NCI-H1092 (cell line): Measurements from ENCODE around the gene CIDEB.
"Not testable (repeated sequence)": the region's sequence is repeated elsewhere in the genome, so short reads cannot be mapped to it uniquely, and the experiment has no call there.

ENCODE experiments used
- DNase-seq: peaks from one replicate; lab custom pipeline; 2025; lab: John Stamatoyannopoulos, UW

CIDEB gene

GRCh38 chr14:24332268-24332993, 24.7 kb upstream of the CIDEB start:
- DNase-seq, result peak; percentile 27

- no peak for DNase-seq
Observed at GRCh38 chr14:24331731-24332267, 24.0 kb upstream of the CIDEB start.

DNA sequence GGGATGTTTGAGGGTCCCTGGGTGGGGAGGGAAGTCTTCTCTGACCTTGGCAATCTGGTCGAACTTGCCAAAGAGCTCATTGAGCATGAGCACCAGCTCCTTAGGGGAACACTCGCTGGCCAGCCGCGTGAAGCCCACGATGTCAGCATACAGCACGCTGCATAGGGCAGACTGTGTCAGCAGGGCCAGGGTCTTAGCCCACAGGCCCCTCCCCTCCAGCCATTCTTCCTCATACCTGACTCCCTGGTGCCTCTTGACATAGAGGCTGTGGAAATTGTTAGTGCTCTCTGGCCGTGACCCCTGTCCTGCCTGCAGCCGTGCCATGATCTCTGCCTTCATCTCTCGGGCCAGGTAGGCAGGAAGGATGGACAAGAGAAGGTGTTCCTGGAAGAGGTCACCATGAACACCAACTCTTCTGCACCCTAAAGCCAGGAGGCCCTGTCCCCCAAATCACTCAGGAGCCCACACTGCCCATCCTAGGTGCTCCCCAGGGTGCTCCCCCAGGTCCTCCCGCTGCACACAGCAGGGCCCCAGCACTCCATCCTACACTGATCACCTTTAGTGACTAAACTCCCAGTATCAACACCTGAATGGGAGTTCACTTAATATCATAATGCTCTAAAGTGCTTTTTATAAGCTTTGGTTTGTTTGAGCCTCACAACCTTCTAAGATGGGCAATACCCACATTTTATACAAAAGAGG, 23.3 kb upstream of the CIDEB start:
- DNase-seq, result no peak

GRCh38 chr14:24329736-24330135, 22.0 kb upstream of the CIDEB start:
- DNase-seq, result no peak

GRCh38 chr14:24329073-24329663, 21.4 kb upstream of the CIDEB start:
- DNase-seq, result no peak

DNA sequence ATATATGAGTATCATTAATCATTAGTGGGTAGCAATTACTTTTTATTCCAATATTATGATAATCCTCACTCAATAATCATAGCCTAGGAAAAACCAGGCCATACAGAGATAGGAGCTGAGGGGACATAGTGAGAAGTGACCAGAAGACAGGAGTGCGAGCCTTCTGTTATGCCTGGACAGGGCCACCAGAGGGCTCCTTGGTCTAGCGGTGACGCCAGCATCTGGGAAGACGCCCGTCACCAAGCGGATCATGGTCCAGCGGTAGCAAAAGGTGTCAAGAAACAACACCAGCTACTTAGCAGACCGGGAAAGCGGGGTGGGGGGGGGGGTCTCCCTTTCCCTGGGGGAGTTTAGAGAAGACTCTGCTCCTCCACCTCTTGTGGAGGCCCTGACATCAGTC, 20.1 kb upstream of the CIDEB start:
- not testable (repeated sequence) for DNase-seq

DNA sequence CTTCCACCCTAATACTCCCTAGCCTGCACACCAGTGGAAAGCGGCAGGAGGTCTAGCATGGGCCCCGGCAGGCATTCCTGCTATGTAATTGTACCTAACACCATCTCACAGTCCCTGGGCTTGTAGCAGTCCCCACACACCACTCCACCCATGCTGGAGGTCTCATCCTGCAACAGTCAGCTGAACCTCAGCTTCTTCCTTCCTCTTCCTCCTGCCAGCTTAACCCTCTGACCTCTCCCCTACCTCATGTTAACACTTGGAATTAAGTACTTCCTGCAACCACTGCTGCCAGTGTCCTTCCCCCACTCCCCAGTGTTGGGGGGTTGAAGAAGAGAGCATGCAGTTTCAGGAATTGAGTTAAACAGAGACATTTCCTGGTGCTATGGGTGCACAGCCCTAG, 19.5 kb upstream of the CIDEB start:
- no peak for DNase-seq

DNA sequence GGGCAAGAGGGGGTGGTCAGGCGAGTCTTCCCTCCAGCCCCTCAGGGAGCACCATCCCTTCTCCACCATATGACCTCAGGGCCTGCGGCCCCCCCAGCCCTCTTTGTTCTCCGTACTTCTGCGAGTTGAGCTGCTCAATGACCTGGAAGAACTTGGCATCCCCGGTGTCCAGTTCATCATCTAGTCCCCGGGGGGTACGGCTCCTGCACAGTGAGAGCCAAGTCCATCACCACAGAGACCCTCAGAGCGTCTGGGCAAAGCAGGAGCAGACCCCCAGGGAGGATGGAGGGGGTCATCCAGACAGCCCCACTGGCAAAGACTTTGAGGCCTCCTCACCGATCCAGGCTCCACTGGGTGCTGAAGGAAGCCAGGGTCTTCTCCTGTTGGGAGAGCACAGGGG, 18.2 kb upstream of the CIDEB start:
- DNase-seq, result no peak

- DNase-seq, result no peak
Observed at GRCh38 chr14:24325041-24325530, 17.3 kb upstream of the CIDEB start.

GRCh38 chr14:24324024-24324423, 16.2 kb upstream of the CIDEB start:
- no peak for DNase-seq

GRCh38 chr14:24323341-24323740, 15.6 kb upstream of the CIDEB start:
- DNase-seq, result no peak

- no peak for DNase-seq
Observed at GRCh38 chr14:24322672-24323071, 14.9 kb upstream of the CIDEB start.

DNA sequence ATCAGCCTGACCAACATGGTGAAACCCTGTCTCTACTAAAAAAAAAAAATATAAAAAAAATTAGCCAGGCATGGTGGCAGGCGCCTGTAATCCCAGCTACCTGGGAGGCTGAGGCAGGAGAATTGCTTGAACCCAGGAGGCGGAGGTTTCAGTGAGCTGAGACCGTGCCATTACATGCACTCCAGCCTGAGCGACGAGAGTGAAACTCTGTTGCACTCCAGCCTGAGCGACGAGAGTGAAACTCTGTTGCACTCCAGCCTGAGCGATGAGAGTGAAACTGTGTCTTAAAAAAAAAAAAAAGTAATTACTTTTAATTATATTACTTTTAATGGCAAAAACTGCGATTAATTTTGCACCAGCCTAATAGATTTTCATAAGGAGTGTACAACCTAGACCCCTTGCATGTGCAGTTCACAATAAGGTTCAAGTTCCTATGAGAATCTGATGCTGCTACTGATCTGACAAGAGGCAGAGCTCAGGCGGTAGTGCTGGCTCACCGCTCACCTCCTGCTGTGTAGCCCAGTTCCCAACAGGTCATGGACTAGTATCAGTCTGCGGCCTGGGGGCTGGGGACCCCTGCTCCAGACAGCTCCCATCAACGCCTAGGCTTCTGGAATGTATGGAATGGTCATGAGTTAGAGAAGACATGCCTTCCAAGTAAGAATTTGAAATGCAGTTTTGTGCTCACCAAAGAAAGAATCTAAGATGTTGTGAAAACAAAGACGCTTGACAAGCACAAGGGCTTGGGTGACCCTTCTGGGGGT, 13.6 kb upstream of the CIDEB start:
- no peak for DNase-seq

GRCh38 chr14:24317141-24317928, 9.6 kb upstream of the CIDEB start:
- DNase-seq, result no peak

DNA sequence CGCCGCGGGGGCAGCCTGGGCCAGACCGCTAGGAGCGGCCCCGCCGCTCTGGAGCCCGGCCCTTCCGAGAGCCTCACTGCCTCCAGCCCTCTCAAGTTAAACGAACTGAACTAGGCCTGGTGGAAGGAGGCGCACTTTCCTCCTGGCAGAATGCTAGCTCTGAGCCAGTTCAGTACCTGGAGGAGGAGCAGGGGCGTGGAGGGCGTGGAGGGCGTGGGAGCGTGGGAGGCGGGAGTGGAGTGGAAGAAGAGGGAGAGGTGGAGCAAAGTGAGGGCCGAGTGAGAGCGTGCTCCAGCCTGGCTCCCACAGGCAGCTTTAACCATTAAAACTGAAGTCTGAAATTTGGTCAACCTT, 8.8 kb upstream of the CIDEB start:
- no peak for DNase-seq

DNA sequence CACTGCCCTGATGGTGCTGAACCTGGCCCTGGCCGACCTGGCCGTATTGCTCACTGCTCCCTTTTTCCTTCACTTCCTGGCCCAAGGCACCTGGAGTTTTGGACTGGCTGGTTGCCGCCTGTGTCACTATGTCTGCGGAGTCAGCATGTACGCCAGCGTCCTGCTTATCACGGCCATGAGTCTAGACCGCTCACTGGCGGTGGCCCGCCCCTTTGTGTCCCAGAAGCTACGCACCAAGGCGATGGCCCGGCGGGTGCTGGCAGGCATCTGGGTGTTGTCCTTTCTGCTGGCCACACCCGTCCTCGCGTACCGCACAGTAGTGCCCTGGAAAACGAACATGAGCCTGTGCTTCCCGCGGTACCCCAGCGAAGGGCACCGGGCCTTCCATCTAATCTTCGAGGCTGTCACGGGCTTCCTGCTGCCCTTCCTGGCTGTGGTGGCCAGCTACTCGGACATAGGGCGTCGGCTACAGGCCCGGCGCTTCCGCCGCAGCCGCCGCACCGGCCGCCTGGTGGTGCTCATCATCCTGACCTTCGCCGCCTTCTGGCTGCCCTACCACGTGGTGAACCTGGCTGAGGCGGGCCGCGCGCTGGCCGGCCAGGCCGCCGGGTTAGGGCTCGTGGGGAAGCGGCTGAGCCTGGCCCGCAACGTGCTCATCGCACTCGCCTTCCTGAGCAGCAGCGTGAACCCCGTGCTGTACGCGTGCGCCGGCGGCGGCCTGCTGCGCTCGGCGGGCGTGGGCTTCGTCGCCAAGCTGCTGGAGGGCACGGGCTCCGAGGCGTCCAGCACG, 8.2 kb upstream of the CIDEB start:
- peak; percentile 23 for DNase-seq

DNA sequence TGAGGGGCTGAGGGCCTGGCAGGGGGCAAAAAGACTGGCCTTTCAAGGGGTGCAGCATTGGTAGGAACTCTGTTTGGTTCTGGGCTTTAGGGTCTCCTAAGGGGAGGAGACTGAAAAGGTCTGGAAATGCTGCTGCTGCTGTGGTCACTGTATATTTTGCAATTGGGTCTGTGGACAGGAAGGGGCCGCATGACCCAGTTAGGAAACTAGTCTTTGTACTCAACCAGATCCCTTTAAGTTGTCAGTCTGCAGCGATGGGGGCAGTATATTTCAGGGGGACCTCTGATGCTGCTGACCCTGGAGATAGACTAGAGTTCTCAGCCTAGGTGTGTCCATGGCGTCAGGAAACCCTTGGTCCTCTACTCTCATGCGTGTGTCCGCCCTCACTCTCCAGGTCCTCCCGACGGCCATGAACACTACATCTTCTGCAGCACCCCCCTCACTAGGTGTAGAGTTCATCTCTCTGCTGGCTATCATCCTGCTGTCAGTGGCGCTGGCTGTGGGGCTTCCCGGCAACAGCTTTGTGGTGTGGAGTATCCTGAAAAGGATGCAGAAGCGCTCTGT, 7.5 kb upstream of the CIDEB start:
- DNase-seq, result no peak

- DNase-seq, result no peak
Observed at GRCh38 chr14:24314377-24315193, 6.8 kb upstream of the CIDEB start.

GRCh38 chr14:24313913-24314312, 6.1 kb upstream of the CIDEB start:
- DNase-seq, result no peak
